GM19023 (cell line): ENCODE results near the gene CDK5R2.
A peak's percentile ranks its signal among the peaks of the same experiment; 100 is the strongest.
"Not testable (repeated sequence)": the region's sequence is repeated elsewhere in the genome, so short reads cannot be mapped to it uniquely, and the experiment has no call there.

Experiments
- ATAC-seq: cut with Tn5 transposase; IDR thresholded peaks from one replicate; pipeline ENCODE4 v1.9.1; 2021; ENCODE audit warnings: mild to moderate bottlenecking, moderate library complexity; ENCODE audit not compliant: unreplicated experiment

Gene CDK5R2

GRCh38 chr2:218959141-218959731, at the start of gene CDK5R2:
Gene CDK5R2, plus strand, starts transcription at chr2:218959666. Its CDS starts 155 bp downstream, at chr2:218959821.
- ATAC-seq = peak; percentile 95

- no peak for ATAC-seq
Observed at GRCh38 chr2:218910741-218911140, 48.7 kb upstream of the CDK5R2 start.

DNA sequence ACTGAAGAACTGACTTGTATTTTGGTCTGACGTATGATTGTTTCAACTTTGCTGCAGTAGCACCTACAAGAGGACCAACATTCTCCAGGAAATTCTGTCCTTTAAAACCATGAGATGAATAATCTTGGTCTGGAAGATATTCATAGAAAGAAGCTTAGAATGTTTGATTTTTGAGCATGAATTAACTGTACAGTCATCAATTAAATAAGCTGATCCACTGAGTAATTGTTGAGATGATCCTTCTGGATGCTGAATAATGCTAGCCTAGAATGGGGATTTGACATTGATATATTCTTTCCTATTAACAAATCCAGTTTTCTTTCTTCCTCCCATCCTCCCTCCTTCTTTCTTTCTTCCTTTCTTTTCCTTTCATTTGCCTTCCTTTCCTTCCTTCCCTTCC, 39.0 kb upstream of the CDK5R2 start:
- no peak for ATAC-seq

- ATAC-seq = no peak
Observed at GRCh38 chr2:218924757-218925156, 34.7 kb upstream of the CDK5R2 start.

DNA sequence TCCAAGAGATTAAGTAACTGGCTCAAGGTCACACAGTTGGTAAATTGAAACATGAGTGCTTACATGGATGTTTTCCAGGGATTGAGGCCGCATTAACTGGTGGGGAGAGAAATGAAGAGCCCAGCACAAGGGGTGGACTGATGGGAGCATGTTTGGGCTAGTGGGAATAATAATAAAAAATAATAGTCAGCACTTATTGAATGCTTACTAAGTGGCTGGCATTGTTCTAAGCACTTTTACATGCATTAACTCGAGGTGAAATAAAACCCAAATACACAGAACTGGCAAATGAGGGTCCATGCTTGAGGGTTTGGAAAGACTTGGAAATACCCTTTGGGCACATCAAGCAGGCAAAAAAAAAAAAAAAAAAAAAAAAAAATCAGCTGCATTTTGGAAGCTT, 34.0 kb upstream of the CDK5R2 start:
- ATAC-seq = no peak

GRCh38 chr2:218927422-218927821, 32.0 kb upstream of the CDK5R2 start:
- no peak for ATAC-seq

- ATAC-seq = no peak
Observed at GRCh38 chr2:218927876-218928275, 31.6 kb upstream of the CDK5R2 start.

DNA sequence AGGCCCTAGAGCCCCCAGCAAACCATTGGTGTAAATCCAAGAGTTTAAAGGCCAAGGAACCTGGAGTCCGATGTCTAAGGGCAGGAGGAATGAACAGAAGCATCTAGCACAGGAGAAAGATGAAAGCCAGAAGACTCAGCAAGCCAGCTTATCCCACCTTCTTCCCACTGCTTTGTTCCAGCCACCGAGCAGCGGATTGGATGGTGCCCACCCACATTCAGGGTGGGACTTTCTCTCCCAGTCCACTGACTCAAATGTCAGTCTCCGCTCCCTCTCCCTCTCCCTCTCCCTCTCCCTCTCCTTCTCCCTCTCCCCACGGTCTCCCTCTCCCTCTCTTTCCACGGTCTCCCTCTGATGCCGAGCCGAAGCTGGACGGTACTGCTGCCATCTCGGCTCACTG, 29.0 kb upstream of the CDK5R2 start:
- ATAC-seq = not testable (repeated sequence)

DNA sequence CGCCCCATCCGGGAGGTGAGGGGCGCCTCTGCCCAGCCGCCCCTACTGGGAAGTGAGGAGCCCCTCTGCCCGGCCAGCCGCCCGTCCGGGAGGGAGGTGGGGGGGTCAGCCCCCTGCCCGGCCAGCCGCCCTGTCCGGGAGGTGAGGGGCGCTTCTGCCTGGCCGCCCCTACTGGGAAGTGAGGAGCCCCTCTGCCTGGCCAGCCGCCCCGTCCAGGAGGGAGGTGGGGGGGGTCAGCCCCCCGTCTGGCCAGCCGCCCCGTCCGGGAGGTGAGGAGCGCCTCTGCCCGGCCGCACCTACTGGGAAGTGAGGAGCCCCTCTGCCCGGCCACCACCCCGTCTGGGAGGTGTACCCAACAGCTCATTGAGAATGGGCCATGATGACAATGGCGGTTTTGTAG, 27.7 kb upstream of the CDK5R2 start:
- not testable (repeated sequence) for ATAC-seq

- no peak for ATAC-seq
Observed at GRCh38 chr2:218944759-218945404, 14.6 kb upstream of the CDK5R2 start.

DNA sequence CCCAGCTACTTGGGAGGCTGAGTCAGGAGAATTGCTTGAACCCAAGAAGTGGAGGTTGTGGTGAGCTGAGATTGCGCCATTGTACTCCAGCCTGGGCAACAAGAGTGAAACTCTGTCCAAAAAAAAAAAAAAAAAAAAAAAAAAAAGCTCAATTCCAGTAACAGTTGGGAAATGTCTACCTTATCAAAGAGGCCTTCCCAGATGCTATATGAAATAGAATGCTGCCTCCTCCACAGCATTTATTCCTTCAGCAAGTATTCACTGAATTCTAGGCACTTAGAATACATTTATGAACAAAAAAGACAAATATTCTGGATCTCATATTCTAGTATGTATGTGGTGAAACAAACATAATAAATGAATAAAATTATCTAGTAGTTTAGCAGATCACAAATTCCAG, 12.8 kb upstream of the CDK5R2 start:
- no peak for ATAC-seq

DNA sequence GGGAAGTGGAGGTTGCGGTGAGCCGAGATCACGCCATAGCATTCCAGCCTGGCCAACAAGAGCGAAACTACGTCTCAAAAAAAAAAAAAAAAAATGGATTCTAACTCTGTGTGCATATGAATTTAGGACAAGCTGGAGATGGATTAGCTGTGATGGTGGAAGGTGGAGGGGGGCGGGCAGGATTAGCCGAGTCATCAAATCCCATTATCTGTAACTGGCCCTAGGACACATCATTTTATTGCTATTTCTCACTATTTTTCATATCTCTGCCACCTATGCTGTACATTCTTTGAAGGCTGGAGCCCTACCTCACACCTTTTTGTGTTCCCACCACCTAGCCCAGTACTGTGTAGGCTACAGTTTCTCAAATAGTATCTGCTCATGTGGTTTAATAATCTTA, 7.3 kb upstream of the CDK5R2 start:
- no peak for ATAC-seq

- ATAC-seq = no peak
Observed at GRCh38 chr2:218953366-218953954, 6.0 kb upstream of the CDK5R2 start.

DNA sequence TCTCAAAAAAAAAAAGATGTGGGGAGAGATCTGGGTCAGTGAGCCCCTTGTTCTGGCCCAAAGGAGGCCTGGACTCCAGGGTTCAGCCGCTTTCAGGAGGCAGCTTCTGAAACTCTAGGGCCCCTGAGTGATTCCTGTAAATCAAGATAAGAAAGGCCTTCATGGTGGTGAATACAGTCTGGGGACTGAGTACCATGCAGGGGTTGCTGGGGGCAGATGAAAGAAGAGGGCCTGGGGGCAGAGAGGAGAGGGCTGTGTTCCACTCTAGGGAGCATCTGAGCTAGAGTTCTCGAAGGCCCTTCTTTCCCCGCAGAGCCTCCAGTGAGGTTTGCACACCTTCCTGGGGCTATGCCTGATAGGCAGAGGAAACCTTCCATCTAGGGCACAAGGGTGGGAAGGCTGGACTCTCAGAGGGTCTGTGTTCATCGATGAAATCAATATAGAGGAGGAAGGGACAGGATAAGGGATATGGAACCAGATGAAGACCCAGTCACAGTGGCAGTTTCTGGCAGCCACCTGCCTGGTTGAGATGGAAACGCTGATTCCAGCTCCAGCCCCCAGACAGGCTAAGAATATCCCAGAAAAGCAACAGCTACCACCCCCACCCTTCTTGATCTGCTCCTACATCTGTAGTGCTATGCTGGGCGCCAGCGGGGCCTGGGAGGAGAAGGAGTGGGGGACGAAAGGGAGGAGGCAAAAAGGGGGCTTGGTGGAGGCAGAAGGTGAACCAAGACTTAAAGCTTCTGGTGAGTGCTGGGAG, 4.7 kb upstream of the CDK5R2 start:
- no peak for ATAC-seq

DNA sequence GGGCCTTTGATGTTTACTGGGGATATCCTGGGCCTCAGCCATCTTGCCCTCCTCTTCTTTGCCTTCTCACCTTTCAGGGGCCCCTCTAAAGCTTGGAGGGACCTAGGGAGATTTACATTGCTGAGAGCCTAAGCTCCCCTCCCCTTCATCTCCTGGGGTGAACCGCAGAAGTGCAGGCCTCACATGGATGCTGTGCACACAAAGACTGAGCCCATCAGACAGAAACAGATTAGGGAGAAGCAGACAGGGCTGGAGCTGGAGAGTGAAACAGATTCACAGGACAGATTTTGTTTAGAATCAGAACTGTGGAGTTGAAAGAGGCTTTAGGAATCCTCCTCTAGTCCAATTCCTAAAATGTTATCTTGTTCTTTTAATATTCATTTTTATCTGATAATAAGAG, 3.4 kb upstream of the CDK5R2 start:
- ATAC-seq = no peak

DNA sequence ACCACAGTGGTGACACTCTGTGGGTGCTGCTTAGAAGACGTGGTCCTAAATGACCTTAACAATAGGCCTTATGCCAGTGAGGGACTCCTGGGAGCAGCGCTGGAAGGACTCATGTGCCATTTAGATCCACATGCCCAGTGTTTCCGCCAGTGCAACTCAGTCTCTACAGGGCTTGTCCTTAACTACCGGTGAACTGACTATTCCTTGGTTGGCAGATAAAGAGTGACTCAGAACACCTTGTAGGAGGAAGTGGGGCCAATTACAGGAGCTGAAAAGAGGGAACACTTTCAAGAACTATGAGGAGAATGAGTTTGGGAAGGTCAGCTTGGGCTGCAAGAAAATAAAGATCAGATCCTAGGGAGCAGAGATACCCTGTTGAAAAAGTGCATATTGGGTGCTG, 1.8 kb upstream of the CDK5R2 start:
- ATAC-seq = no peak

- no peak for ATAC-seq
Observed at GRCh38 chr2:218958276-218958675, 1.2 kb upstream of the CDK5R2 start.

DNA sequence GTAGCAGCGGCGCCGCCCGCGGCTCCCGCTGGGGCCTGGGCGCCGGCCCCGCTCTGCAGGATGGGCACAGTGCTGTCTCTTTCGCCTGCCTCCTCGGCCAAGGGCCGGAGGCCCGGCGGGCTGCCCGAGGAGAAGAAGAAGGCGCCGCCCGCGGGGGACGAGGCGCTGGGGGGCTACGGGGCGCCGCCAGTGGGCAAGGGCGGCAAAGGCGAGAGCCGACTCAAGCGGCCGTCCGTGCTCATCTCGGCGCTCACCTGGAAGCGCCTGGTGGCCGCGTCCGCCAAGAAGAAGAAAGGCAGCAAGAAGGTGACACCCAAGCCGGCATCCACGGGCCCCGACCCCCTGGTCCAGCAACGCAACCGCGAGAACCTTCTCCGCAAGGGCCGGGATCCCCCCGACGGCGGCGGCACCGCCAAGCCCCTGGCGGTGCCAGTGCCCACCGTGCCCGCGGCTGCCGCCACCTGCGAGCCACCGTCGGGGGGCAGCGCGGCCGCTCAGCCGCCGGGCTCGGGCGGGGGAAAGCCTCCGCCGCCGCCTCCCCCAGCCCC, 369 bp downstream of the CDK5R2 start:
- ATAC-seq = no peak

DNA sequence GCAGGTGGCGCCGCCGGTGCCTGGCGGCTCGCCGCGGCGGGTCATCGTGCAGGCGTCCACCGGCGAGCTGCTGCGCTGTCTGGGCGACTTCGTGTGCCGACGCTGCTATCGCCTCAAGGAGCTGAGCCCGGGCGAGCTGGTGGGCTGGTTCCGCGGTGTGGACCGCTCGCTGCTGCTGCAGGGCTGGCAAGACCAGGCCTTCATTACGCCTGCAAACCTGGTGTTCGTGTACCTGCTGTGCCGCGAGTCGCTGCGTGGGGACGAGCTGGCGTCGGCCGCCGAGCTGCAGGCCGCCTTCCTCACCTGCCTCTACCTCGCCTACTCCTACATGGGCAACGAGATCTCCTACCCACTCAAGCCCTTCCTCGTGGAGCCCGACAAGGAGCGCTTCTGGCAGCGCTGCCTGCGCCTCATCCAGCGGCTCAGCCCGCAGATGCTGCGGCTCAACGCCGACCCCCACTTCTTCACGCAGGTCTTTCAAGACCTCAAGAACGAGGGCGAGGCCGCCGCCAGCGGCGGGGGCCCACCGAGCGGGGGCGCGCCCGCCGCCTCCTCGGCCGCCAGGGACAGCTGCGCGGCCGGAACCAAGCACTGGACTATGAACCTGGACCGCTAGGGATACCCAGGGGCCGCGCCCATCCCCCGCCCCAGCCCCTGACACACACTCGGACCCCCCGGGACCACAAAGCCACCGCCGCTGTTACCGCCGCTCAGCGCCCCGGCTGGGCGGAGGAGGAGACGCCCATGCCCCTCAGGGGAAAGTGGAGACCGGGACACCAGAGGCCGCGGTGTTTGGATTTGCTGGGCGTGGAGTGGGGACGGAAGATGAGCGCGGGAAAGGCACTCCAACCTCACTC, 1.1 kb downstream of the CDK5R2 start:
- ATAC-seq = no peak

DNA sequence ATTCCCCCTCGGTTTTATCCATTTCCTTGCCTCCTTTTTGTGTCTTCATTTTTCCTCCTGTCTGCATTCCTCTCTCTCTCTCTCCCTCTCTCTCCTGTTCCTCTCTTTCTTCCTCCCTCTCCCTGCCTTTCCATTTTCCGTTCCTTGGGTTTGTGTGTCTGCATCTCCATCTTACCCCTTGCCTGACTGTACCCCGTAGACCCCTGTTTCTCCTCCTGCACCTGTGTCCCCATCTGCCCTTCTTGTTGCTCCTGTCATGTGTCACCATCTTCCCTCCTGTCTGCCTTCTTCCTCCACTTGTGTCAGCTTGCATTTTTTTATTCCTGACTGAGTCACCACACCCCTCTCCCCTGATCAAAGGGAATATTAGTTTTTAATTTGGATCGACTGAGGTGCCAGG, 1.8 kb downstream of the CDK5R2 start:
- no peak for ATAC-seq
